HG03575 (cell line): ENCODE data around the gene JAML.

ENCODE experiments used
- ATAC-seq: cut with Tn5 transposase; IDR thresholded peaks from one replicate; pipeline ENCODE4 v1.9.1; 2021; ENCODE audit not compliant: unreplicated experiment, insufficient number of reproducible peaks, low FRiP score; ENCODE audit errors: extremely low read depth

The JAML gene

GRCh38 chr11:118224511-118225188 is at the start of gene JAML:
TSS of gene JAML (minus strand) at chr11:118225011. CDS start at chr11:118214866, 10,145 bp downstream.
- no peak for ATAC-seq

- no peak for ATAC-seq
Observed at GRCh38 chr11:118274186-118274585, 49.4 kb upstream of the JAML start.

- ATAC-seq = no peak
Observed at GRCh38 chr11:118272001-118272400, 47.2 kb upstream of the JAML start.

GRCh38 chr11:118267486-118267885 is 42.7 kb upstream of the JAML start:
- no peak for ATAC-seq

- no peak for ATAC-seq
Observed at GRCh38 chr11:118265954-118266353, 41.1 kb upstream of the JAML start.

GRCh38 chr11:118264569-118265465 is 40.0 kb upstream of the JAML start:
- ATAC-seq = no peak

GRCh38 chr11:118263695-118264568 is 39.1 kb upstream of the JAML start, which contains the start of gene MPZL2:
TSS of gene MPZL2 (minus strand) at chr11:118264297. CDS start at chr11:118264153, 144 bp downstream.
- ATAC-seq = no peak

GRCh38 chr11:118263112-118263511 is 38.3 kb upstream of the JAML start:
- ATAC-seq = no peak

GRCh38 chr11:118260353-118260752 is 35.5 kb upstream of the JAML start:
- no peak for ATAC-seq

GRCh38 chr11:118259138-118259537 is 34.3 kb upstream of the JAML start:
- no peak for ATAC-seq

- ATAC-seq = no peak
Observed at GRCh38 chr11:118258410-118258809, 33.6 kb upstream of the JAML start.

GRCh38 chr11:118252688-118253087 is 27.9 kb upstream of the JAML start:
- no peak for ATAC-seq

GRCh38 chr11:118251858-118252652 is 27.2 kb upstream of the JAML start, which contains the start of gene MPZL3:
TSS of gene MPZL3 (minus strand) at chr11:118252365. CDS start at chr11:118252294, 71 bp downstream.
- no peak for ATAC-seq

- no peak for ATAC-seq
Observed at GRCh38 chr11:118247041-118247440, 22.2 kb upstream of the JAML start.

GRCh38 chr11:118245936-118246562 is 21.2 kb upstream of the JAML start:
- no peak for ATAC-seq

GRCh38 chr11:118243993-118244762 is 19.4 kb upstream of the JAML start:
- ATAC-seq = no peak

GRCh38 chr11:118243161-118243560 is 18.4 kb upstream of the JAML start:
- ATAC-seq = no peak
